Tibial artery (tissue), 4 donors: ENCODE measurements around the gene GRIA3.

Experiments used
- DNase-seq, 2 donors: peaks; one replicate each; pipeline ENCODE4 v3.0.0-alpha.2; 2019
- H3K27ac ChIP-seq, 2 donors: fragments of 200-600 bp; sonication (generic) in 1 of 2; 1 replicate in 1 of 2; 2 replicates in 1 of 2; pipeline ENCODE4 v1.5.1; 2018 to 2019; ENCODE audit warnings: mild to moderate bottlenecking in 1 of 2
- H3K27me3 ChIP-seq, 2 donors: fragments of 200-600 bp; sonication (generic) in 1 of 2; one replicate each; pipeline versions ENCODE4 v1.5.1 to v1.6.0; 2016 to 2019
- H3K36me3 ChIP-seq, 3 donors: fragments of 200-600 bp; sonication (generic) in 2 of 3; one replicate each; pipeline ENCODE4 v1.5.1; 2016 to 2019; ENCODE audit warnings: mild to moderate bottlenecking in 2 of 3
- H3K4me1 ChIP-seq, 4 donors: fragments of 200-600 bp; sonication (generic) in 2 of 4; 1 replicate in 3 of 4; 2 replicates in 1 of 4; pipeline ENCODE4 v1.5.1; 2016 to 2019
- H3K4me3 ChIP-seq, 2 donors: fragments of 200-600 bp; sonication (generic) in 1 of 2; 1 replicate in 1 of 2; 2 replicates in 1 of 2; pipeline ENCODE4 v1.5.1; 2018 to 2019; ENCODE audit warnings: mild to moderate bottlenecking in 2 of 2
- H3K9me3 ChIP-seq, 3 donors: fragments of 200-600 bp; sonication (generic) in 1 of 3; one replicate each; pipeline ENCODE4 v1.5.1; 2016 to 2019
- intact Hi-C: fragments of 100-400 bp; cut with DNase I; formaldehyde crosslinking; loops from one replicate; pipeline ENCODE4 v1.15.0; 2023; ENCODE audit warnings: low total_unique reads
- TF ChIP-seq, protein P1 (sequence below), 2 experiments: fragments of 200-600 bp in 1 of 2; fragments of 450-650 bp in 1 of 2; IDR thresholded peaks; one replicate each; pipeline ENCODE4 v1.5.1; 2017 to 2019; ENCODE audit warnings: antibody characterized with exemption in 2 of 2, mild to moderate bottlenecking in 1 of 2, moderate library complexity in 1 of 2

The GRIA3 gene

DNA sequence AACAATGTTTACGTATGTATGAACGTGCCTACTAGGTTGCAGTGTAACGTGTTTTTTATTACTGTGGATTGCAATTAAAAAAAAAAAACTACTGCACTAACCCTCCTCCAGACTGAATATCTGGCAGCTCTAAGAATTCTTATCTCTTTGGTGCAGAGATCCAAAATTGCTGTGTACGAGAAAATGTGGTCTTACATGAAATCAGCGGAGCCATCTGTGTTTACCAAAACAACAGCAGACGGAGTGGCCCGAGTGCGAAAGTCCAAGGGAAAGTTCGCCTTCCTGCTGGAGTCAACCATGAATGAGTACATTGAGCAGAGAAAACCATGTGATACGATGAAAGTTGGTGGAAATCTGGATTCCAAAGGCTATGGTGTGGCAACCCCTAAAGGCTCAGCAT lies 280.6 kb downstream of the GRIA3 start:
- no peak for DNase-seq
- Histone ChIP-seq H3K27me3 (no peaks in the 10 kb centered on the region), H3K4me1 (no peaks in the 10 kb centered on the region), H3K4me3 (no peak overlapping the region), H3K27ac (no peak overlapping the region), H3K9me3 (no peaks in the 10 kb centered on the region), H3K36me3 (no peaks in the 10 kb centered on the region)
- TF ChIP-seq, protein P1, sequence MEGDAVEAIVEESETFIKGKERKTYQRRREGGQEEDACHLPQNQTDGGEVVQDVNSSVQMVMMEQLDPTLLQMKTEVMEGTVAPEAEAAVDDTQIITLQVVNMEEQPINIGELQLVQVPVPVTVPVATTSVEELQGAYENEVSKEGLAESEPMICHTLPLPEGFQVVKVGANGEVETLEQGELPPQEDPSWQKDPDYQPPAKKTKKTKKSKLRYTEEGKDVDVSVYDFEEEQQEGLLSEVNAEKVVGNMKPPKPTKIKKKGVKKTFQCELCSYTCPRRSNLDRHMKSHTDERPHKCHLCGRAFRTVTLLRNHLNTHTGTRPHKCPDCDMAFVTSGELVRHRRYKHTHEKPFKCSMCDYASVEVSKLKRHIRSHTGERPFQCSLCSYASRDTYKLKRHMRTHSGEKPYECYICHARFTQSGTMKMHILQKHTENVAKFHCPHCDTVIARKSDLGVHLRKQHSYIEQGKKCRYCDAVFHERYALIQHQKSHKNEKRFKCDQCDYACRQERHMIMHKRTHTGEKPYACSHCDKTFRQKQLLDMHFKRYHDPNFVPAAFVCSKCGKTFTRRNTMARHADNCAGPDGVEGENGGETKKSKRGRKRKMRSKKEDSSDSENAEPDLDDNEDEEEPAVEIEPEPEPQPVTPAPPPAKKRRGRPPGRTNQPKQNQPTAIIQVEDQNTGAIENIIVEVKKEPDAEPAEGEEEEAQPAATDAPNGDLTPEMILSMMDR (IDR thresholded peaks at IDR 0.05): no peak
- intact Hi-C loops: no loop called here

DNA sequence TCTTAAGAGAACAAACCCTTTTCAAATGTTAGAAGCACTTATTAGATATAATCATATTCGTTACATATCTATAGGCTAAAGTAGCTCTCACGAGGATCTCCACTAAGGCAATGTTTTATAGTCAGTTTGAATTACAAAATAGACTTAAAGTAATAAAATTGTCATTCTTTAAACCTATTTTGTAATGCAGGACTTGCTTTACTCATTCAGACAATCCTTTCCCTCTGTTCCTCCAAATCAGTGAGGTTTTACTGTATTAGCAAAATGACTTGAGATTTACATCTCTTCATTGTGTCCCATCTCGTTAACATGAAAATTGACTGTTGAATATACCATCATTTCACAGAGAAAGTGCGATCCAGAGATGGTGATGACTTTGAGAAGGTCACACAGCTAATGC lies 284.4 kb downstream of the GRIA3 start:
- intact Hi-C loops: no loop called here
- TF ChIP-seq, protein P1 (IDR thresholded peaks at IDR 0.05): no peak
- Histone ChIP-seq H3K4me1 (no peaks in the 10 kb centered on the region), H3K27me3 (no peaks in the 10 kb centered on the region), H3K27ac (no peak overlapping the region), H3K36me3 (no peaks in the 10 kb centered on the region), H3K9me3 (no peaks in the 10 kb centered on the region), H3K4me3 (no peak overlapping the region)
- DNase-seq: no peak

DNA sequence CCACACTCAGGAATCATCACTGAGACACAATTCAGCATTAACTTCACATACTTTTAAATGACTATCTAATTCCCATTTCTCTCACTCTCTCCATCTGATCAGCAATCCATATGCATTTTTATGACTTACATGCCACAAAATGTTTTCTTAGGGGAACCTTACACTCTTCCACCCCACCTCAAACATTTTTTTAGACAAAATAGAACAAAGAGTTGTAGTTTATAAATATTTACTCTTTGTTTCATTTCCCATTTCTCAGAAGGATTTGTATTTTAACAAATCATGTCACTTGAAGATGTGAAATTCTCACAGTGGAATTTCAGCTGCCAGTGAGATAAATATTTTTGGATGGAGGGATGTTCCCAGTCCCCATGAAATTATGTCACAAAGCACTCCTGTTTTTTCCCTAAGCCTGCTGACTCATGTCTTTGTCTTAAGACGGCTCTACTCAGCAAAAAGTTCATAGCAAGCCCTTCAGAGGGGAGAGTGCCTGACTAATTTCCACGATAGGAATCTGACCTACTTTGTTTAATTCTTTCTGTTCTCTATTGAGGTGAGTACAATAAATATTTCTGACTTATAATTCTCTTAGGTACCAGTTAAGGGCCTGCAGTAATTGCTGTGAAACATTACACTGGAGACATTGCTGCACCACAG lies 291.1 kb downstream of the GRIA3 start:
- Histone ChIP-seq H3K9me3 (no peaks in the 10 kb centered on the region), H3K4me1 (peaks cover 0 to 4% (median 1%) of the 10 kb centered on the region in 4 donors), H3K27me3 (no peaks in the 10 kb centered on the region), H3K4me3 (no peak overlapping the region), H3K27ac (no peak overlapping the region), H3K36me3 (no peaks in the 10 kb centered on the region)
- intact Hi-C loops: no loop called here
- no peak for DNase-seq
- TF ChIP-seq, protein P1 (IDR thresholded peaks at IDR 0.05): no peak

DNA sequence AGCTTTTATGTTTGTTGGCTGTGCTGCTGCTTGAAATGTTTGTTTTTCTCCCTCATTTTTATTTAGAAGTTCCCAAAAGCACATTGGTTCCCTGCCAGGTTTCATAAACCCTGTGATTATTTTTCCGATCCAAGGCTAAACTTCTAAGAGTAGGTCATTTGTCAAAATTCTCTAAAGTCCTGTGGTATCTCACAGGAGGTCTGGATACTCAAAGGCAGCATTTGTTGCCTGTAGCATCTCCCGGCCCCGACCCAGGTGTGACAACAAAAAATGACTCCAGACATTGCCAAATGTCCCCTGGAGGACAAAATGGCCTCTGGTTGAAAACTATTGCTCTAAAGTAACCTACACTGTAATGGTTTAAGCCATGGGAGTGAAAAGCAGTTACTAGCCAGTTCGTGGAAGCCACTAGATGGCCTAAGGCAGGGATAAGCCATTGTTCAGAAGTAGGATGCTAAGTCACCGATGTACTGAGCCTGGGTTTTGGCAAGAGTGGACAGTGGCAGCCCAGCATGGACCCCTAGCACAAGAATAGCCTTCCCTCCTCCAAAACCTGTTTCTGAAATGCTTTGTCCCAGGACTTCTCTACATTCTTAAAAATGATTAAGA lies 292.6 kb downstream of the GRIA3 start:
- H3K4me1 ChIP-seq: peaks cover 0 to 4% (median 1%) of the 10 kb centered on the region in 4 donors
- no peaks in the 10 kb centered on the region for H3K27me3 ChIP-seq
- no peak overlapping the region for H3K4me3 ChIP-seq
- no peaks in the 10 kb centered on the region for H3K36me3 ChIP-seq
- H3K27ac ChIP-seq: no peak overlapping the region
- intact Hi-C loops: no loop called here
- DNase-seq: no peak
- H3K9me3 ChIP-seq: no peaks in the 10 kb centered on the region
- TF ChIP-seq, protein P1 (IDR thresholded peaks at IDR 0.05): no peak

DNA sequence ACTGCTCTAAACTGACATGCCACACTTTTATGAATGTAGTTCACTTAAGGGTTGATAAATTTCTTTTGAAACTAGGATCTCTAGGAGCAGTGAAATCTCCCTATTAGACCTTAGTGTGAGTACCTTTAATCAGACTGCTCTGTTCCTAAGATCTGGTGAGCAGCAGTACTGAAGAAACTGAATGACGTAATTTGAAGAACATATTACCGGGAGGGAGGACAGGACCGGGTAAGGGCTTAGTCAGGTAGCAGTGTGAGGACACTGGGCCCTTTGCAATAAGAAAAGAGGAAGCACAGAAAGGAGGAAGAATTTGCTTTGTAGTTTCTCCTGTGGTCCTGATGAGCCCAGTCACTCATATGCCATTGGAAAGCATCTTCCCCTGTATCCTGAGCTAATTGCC lies 293.6 kb downstream of the GRIA3 start:
- no peak overlapping the region for H3K4me3 ChIP-seq
- intact Hi-C loops: no loop called here
- no peaks in the 10 kb centered on the region for H3K27me3 ChIP-seq
- TF ChIP-seq, protein P1 (IDR thresholded peaks at IDR 0.05): no peak
- DNase-seq: no peak
- peaks cover 0 to 4% (median 1%) of the 10 kb centered on the region in 4 donors for H3K4me1 ChIP-seq
- H3K36me3 ChIP-seq: no peaks in the 10 kb centered on the region
- no peaks in the 10 kb centered on the region for H3K9me3 ChIP-seq
- no peak overlapping the region for H3K27ac ChIP-seq
